Measurements from ENCODE around the gene ADCY5. TPM values are rescaled to one million over a fixed set of nuclear protein-coding genes. Genes with fewer than 3 reads are reported as not detected.

The ADCY5 gene
- total and polyA plus RNA-seq, 4 donors: 0.74 to 6.6 (median 2.9) TPM

DNA sequence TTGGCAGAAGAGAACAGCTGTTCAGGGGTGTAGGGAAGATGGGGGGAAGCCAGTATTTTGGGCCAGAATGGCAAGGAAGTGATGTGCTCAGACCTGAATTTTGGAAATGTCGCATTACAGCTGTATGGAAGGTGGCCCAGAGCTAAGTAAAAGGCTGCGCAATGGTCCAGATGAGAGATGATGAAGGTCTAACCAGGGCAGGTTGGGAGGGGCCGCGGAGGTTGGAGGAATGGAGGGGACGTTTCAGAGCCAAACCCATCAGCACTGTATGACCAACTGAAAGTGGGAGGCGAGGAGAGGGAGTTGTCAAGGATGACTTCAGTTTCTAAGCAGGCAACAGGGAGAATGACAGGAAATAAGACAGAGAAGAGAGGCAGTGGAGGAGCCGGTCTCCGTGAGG, 60.8 kb downstream of the ADCY5 start:
- no peak for DNase-seq (ENCODE audit: low spot score)
- TF ChIP-seq JUND (IDR thresholded peaks at IDR 0.05): no peak
- TF ChIP-seq HNF4A (conservative IDR thresholded peaks at IDR 0.05): no peak
- H3K27ac ChIP-seq (ENCODE audit: low read depth in 1 of 2, low read length in 2 of 2): peak overlapping the region; percentile 47 to 82

DNA sequence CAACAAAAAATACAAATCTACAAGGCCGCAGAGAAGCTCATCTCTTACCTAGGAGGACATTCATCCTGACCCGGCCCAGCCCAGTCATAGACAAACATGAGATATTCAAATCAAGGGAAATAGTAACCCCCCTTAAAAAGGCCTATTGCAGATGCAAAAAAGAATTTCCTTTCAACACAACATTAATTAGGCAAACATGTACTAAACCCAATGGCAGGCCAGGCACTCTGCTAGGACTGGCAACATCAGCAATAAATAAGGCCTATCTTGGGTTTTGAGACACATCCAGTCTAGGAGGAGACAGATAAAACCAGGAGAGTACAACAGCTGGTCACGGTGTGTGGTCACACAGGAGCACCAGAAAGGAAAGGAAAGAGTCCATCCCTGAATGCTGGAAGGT, 61.4 kb downstream of the ADCY5 start:
- Histone ChIP-seq H3K27me3 (ENCODE audit: control insufficient read depth in 4 of 4, insufficient read depth in 4 of 4, low read length in 3 of 4) (no peaks in the 10 kb centered on the region), H3K9me3 (ENCODE audit: control insufficient read depth in 4 of 4, low read length in 3 of 4) (no peaks in the 10 kb centered on the region), H3K27ac (ENCODE audit: low read depth in 1 of 2, low read length in 2 of 2) (peak overlapping the region; percentile 47 to 82), H3K4me3 (ENCODE audit: low read depth in 1 of 3, low read length in 3 of 3) (no peak overlapping the region), H3K36me3 (ENCODE audit: control insufficient read depth in 4 of 4, insufficient read depth in 3 of 4, low read depth in 1 of 4, low read length in 3 of 4) (no peaks in the 10 kb centered on the region), H3K9ac (ENCODE audit: low read depth in 1 of 2, low read length in 2 of 2) (no peak overlapping the region), H3K4me1 (ENCODE audit: control insufficient read depth in 4 of 4, insufficient read depth in 4 of 4, low read length in 3 of 4) (peaks cover 0 to 5% (median 0%) of the 10 kb centered on the region in 4 donors)
- DNase-seq (ENCODE audit: low spot score): no peak
- TF ChIP-seq EGR1 (IDR thresholded peaks at IDR 0.05; ENCODE audit: low read depth in 2 of 2): no peak
- TF ChIP-seq CTCF (IDR thresholded peaks at IDR 0.05; ENCODE audit: low read depth, low read length, missing input control): no peak
- TF ChIP-seq FOXA2 (IDR thresholded peaks at IDR 0.05): no peak
- TF ChIP-seq SP1 (IDR thresholded peaks at IDR 0.05): no peak
- no peak for TF ChIP-seq HNF4G (IDR thresholded peaks at IDR 0.05)
- no peak for TF ChIP-seq GABPA (IDR thresholded peaks at IDR 0.05 in 1 of 2, conservative IDR thresholded peaks at IDR 0.05 in 1 of 2)
- TF ChIP-seq FOXA1 (IDR thresholded peaks at IDR 0.05): no peak
- no peak for TF ChIP-seq RAD21 (IDR thresholded peaks at IDR 0.05)
- TF ChIP-seq NR2F2 (IDR thresholded peaks at IDR 0.05): no peak
- no peak for TF ChIP-seq YY1 (IDR thresholded peaks at IDR 0.05)
- no peak for TF ChIP-seq JUND (IDR thresholded peaks at IDR 0.05)
- no peak for TF ChIP-seq RXRA (IDR thresholded peaks at IDR 0.05)
- no peak for TF ChIP-seq REST (IDR thresholded peaks at IDR 0.05)
- no peak for TF ChIP-seq ATF3 (IDR thresholded peaks at IDR 0.05)
- TF ChIP-seq, protein P1, sequence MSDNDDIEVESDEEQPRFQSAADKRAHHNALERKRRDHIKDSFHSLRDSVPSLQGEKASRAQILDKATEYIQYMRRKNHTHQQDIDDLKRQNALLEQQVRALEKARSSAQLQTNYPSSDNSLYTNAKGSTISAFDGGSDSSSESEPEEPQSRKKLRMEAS (IDR thresholded peaks at IDR 0.05): no peak
- TF ChIP-seq TAF1 (conservative IDR thresholded peaks at IDR 0.05): no peak
- TF ChIP-seq, protein P2, sequence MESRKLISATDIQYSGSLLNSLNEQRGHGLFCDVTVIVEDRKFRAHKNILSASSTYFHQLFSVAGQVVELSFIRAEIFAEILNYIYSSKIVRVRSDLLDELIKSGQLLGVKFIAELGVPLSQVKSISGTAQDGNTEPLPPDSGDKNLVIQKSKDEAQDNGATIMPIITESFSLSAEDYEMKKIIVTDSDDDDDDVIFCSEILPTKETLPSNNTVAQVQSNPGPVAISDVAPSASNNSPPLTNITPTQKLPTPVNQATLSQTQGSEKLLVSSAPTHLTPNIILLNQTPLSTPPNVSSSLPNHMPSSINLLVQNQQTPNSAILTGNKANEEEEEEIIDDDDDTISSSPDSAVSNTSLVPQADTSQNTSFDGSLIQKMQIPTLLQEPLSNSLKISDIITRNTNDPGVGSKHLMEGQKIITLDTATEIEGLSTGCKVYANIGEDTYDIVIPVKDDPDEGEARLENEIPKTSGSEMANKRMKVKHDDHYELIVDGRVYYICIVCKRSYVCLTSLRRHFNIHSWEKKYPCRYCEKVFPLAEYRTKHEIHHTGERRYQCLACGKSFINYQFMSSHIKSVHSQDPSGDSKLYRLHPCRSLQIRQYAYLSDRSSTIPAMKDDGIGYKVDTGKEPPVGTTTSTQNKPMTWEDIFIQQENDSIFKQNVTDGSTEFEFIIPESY (IDR thresholded peaks at IDR 0.05): no peak
- TF ChIP-seq HNF4A (conservative IDR thresholded peaks at IDR 0.05): no peak
- WGBS: 84% methylated on average over 3 of the region's 3 CpGs

More for the DNA sequence above, 60.8 kb downstream of the ADCY5 start:
- no peak overlapping the region for H3K9ac ChIP-seq (ENCODE audit: low read depth in 1 of 2, low read length in 2 of 2)
- no peaks in the 10 kb centered on the region for H3K27me3 ChIP-seq (ENCODE audit: control insufficient read depth in 4 of 4, insufficient read depth in 4 of 4, low read length in 3 of 4)
- peaks cover 0 to 7% (median 0%) of the 10 kb centered on the region in 4 donors for H3K4me1 ChIP-seq (ENCODE audit: control insufficient read depth in 4 of 4, insufficient read depth in 4 of 4, low read length in 3 of 4)
- H3K9me3 ChIP-seq (ENCODE audit: control insufficient read depth in 4 of 4, low read length in 3 of 4): no peaks in the 10 kb centered on the region
- no peaks in the 10 kb centered on the region for H3K36me3 ChIP-seq (ENCODE audit: control insufficient read depth in 4 of 4, insufficient read depth in 3 of 4, low read depth in 1 of 4, low read length in 3 of 4)
- no peak overlapping the region for H3K4me3 ChIP-seq (ENCODE audit: low read depth in 1 of 3, low read length in 3 of 3)
- WGBS: 90% methylated on average over 8 of the region's 8 CpGs

Data from liver (tissue), 9 donors.